Stimulated activated CD8-positive, alpha-beta memory T cell treated with anti-CD3 and anti-CD28 coated beads, Interleukin-15, amount 100 ng/mL, for 48 hours (primary cell): Measurements from ENCODE around the gene MINDY2.
"Not testable (repeated sequence)": the region's sequence is repeated elsewhere in the genome, so short reads cannot be mapped to it uniquely, and the experiment has no call there.

Experiments used
- DNase-seq, 2 donors: peaks; one replicate each; pipeline ENCODE4 v3.0.0-alpha.2; 2020; ENCODE audit warnings: low read depth in 2 of 2

The MINDY2 gene

GRCh38 chr15:58883926-58884325, 112.8 kb downstream of the MINDY2 start:
- DNase-seq, result not testable (repeated sequence)

GRCh38 chr15:58886921-58887320, 115.8 kb downstream of the MINDY2 start:
- DNase-seq, result no peak

GRCh38 chr15:58889363-58889762, 118.3 kb downstream of the MINDY2 start:
- no peak for DNase-seq

- DNase-seq, result no peak
Observed at GRCh38 chr15:58898150-58898680, 127.1 kb downstream of the MINDY2 start.

GRCh38 chr15:58900631-58901030, 129.5 kb downstream of the MINDY2 start:
- DNase-seq, result no peak

- DNase-seq, result no peak
Observed at GRCh38 chr15:58908550-58909309, 137.6 kb downstream of the MINDY2 start.

- no peak for DNase-seq
Observed at GRCh38 chr15:58909616-58910015, 138.5 kb downstream of the MINDY2 start.

- no peak for DNase-seq
Observed at GRCh38 chr15:58910456-58910855, 139.4 kb downstream of the MINDY2 start.
